ENCODE measurements around the gene HPCA. TPM values are rescaled to one million over a fixed set of nuclear protein-coding genes. Genes with fewer than 3 reads are reported as not detected.

HPCA gene
- total RNA-seq, 3 donors from 2014 or later = not detected

GRCh38 chr1:32891241-32891570 lies 4.9 kb downstream of the HPCA start:
- Mint-ChIP-seq H3K9me3 (no peaks in the 10 kb centered on the region), H3K4me1 (ENCODE audit: low read depth) (peaks cover 10% of the 10 kb centered on the region), H3K36me3 (ENCODE audit: insufficient read depth) (no peaks in the 10 kb centered on the region), H3K4me3 (peak overlapping the region; percentile 49), H3K27me3 (ENCODE audit: low read depth) (peaks cover 72% of the 10 kb centered on the region)
- ATAC-seq = no peak
- DNase-seq = no peak

GRCh38 chr1:32891630-32892029 lies 5.3 kb downstream of the HPCA start:
- no peak overlapping the region for H3K4me3 Mint-ChIP-seq
- H3K27me3 Mint-ChIP-seq (ENCODE audit: low read depth) = peaks cover 76% of the 10 kb centered on the region
- ATAC-seq = no peak
- no peaks in the 10 kb centered on the region for H3K36me3 Mint-ChIP-seq (ENCODE audit: insufficient read depth)
- peaks cover 10% of the 10 kb centered on the region for H3K4me1 Mint-ChIP-seq (ENCODE audit: low read depth)
- DNase-seq = no peak
- H3K9me3 Mint-ChIP-seq = no peaks in the 10 kb centered on the region

GRCh38 chr1:32892368-32893197 lies 6.3 kb downstream of the HPCA start:
- peaks cover 7% of the 10 kb centered on the region for H3K4me1 Mint-ChIP-seq (ENCODE audit: low read depth)
- no peak for DNase-seq
- peak; percentile 75 to 77 for ATAC-seq
- no peaks in the 10 kb centered on the region for H3K36me3 Mint-ChIP-seq (ENCODE audit: insufficient read depth)
- H3K9me3 Mint-ChIP-seq = no peaks in the 10 kb centered on the region
- peak overlapping the region; percentile 37 for H3K4me3 Mint-ChIP-seq
- H3K27me3 Mint-ChIP-seq (ENCODE audit: low read depth) = peaks cover 73% of the 10 kb centered on the region

- peaks cover 65% of the 10 kb centered on the region for H3K27me3 Mint-ChIP-seq (ENCODE audit: low read depth)
- no peaks in the 10 kb centered on the region for H3K9me3 Mint-ChIP-seq
- peak overlapping the region; percentile 56 for H3K4me3 Mint-ChIP-seq
- ATAC-seq (peak; percentile 20 to 39), DNase-seq (peak; percentile 22)
- peaks cover 7% of the 10 kb centered on the region for H3K4me1 Mint-ChIP-seq (ENCODE audit: low read depth)
- H3K36me3 Mint-ChIP-seq (ENCODE audit: insufficient read depth) = no peaks in the 10 kb centered on the region
These were observed 7.1 kb downstream of the HPCA start for GRCh38 chr1:32893198-32894018.

GRCh38 chr1:32894019-32894600 lies 7.8 kb downstream of the HPCA start:
- Mint-ChIP-seq H3K4me1 (ENCODE audit: low read depth) (peaks cover 7% of the 10 kb centered on the region), H3K9me3 (no peaks in the 10 kb centered on the region), H3K27me3 (ENCODE audit: low read depth) (peaks cover 67% of the 10 kb centered on the region), H3K36me3 (ENCODE audit: insufficient read depth) (no peaks in the 10 kb centered on the region), H3K4me3 (peak overlapping the region; percentile 42)
- ATAC-seq = no peak
- no peak for DNase-seq

GRCh38 chr1:32894681-32895080 lies 8.4 kb downstream of the HPCA start:
- Mint-ChIP-seq H3K4me3 (no peak overlapping the region), H3K27me3 (ENCODE audit: low read depth) (peaks cover 66% of the 10 kb centered on the region), H3K9me3 (no peaks in the 10 kb centered on the region), H3K36me3 (ENCODE audit: insufficient read depth) (no peaks in the 10 kb centered on the region), H3K4me1 (ENCODE audit: low read depth) (peaks cover 7% of the 10 kb centered on the region)
- DNase-seq (no peak), ATAC-seq (no peak)

GRCh38 chr1:32895325-32896215 lies 9.3 kb downstream of the HPCA start:
- Mint-ChIP-seq H3K36me3 (ENCODE audit: insufficient read depth) (no peaks in the 10 kb centered on the region), H3K4me1 (ENCODE audit: low read depth) (peaks cover 9% of the 10 kb centered on the region), H3K4me3 (no peak overlapping the region), H3K27me3 (ENCODE audit: low read depth) (peaks cover 67% of the 10 kb centered on the region), H3K9me3 (no peaks in the 10 kb centered on the region)
- DNase-seq = no peak
- ATAC-seq = no peak

- H3K4me1 Mint-ChIP-seq (ENCODE audit: low read depth) = peaks cover 12% of the 10 kb centered on the region
- no peaks in the 10 kb centered on the region for H3K36me3 Mint-ChIP-seq (ENCODE audit: insufficient read depth)
- no peak overlapping the region for H3K4me3 Mint-ChIP-seq
- peaks cover 63% of the 10 kb centered on the region for H3K27me3 Mint-ChIP-seq (ENCODE audit: low read depth)
- DNase-seq = no peak
- no peak for ATAC-seq
- H3K9me3 Mint-ChIP-seq = no peaks in the 10 kb centered on the region
These were observed 10.2 kb downstream of the HPCA start for GRCh38 chr1:32896451-32896850.

GRCh38 chr1:32897082-32898049 lies 11.1 kb downstream of the HPCA start:
- DNase-seq (no peak), ATAC-seq (no peak)
- no peak overlapping the region for H3K4me3 Mint-ChIP-seq
- H3K9me3 Mint-ChIP-seq = no peaks in the 10 kb centered on the region
- no peaks in the 10 kb centered on the region for H3K36me3 Mint-ChIP-seq (ENCODE audit: insufficient read depth)
- H3K27me3 Mint-ChIP-seq (ENCODE audit: low read depth) = peaks cover 61% of the 10 kb centered on the region
- H3K4me1 Mint-ChIP-seq (ENCODE audit: low read depth) = peaks cover 11% of the 10 kb centered on the region

GRCh38 chr1:32898056-32898455 lies 11.8 kb downstream of the HPCA start:
- Mint-ChIP-seq H3K4me1 (ENCODE audit: low read depth) (peaks cover 7% of the 10 kb centered on the region), H3K9me3 (no peaks in the 10 kb centered on the region), H3K27me3 (ENCODE audit: low read depth) (peaks cover 62% of the 10 kb centered on the region), H3K36me3 (ENCODE audit: insufficient read depth) (no peaks in the 10 kb centered on the region), H3K4me3 (no peak overlapping the region)
- ATAC-seq (no peak), DNase-seq (no peak)

GRCh38 chr1:32898958-32899357 lies 12.7 kb downstream of the HPCA start:
- DNase-seq (no peak), ATAC-seq (no peak)
- H3K9me3 Mint-ChIP-seq = no peaks in the 10 kb centered on the region
- no peaks in the 10 kb centered on the region for H3K36me3 Mint-ChIP-seq (ENCODE audit: insufficient read depth)
- peaks cover 7% of the 10 kb centered on the region for H3K4me1 Mint-ChIP-seq (ENCODE audit: low read depth)
- H3K27me3 Mint-ChIP-seq (ENCODE audit: low read depth) = peaks cover 61% of the 10 kb centered on the region
- no peak overlapping the region for H3K4me3 Mint-ChIP-seq

GRCh38 chr1:32899586-32900296 lies 13.4 kb downstream of the HPCA start:
- H3K9me3 Mint-ChIP-seq = no peaks in the 10 kb centered on the region
- peaks cover 61% of the 10 kb centered on the region for H3K27me3 Mint-ChIP-seq (ENCODE audit: low read depth)
- ATAC-seq = no peak
- H3K36me3 Mint-ChIP-seq (ENCODE audit: insufficient read depth) = no peaks in the 10 kb centered on the region
- peaks cover 7% of the 10 kb centered on the region for H3K4me1 Mint-ChIP-seq (ENCODE audit: low read depth)
- peak overlapping the region; percentile 52 for H3K4me3 Mint-ChIP-seq
- DNase-seq = no peak

All from activated T-cell treated with anti-CD3 and anti-CD28 coated beads, Interleukin-2, amount 50 U/mL, for 4 hours (primary cell).